A673 (cell line): ENCODE results near the gene CALR. TPM values are rescaled to one million over a fixed set of nuclear protein-coding genes. Genes with fewer than 3 reads are reported as not detected.
A peak's percentile ranks its signal among the peaks of the same experiment; 100 is the strongest.

Experiments
- BruUV-seq: library from RNA; stranded (reverse); fragments of 400-500 nt; replicated peaks from 2 replicates; lab custom pipeline; 2021; lab: Mats Ljungman, UMichigan
- CTCF ChIA-PET: fragments of 300-600 bp; sonication (Branson Sonifier 250); formaldehyde crosslinking; loops from one replicate; lab custom pipeline; 2022; ENCODE audit warnings: antibody characterized with exemption; lab: Charles Lee
- POLR2A ChIA-PET: fragments of 300-600 bp; sonication (Branson Sonifier 250); formaldehyde crosslinking; loops from one replicate; lab custom pipeline; 2022; ENCODE audit warnings: antibody characterized with exemption; ENCODE audit not compliant: low non-redundant PET; lab: Charles Lee
- DNase-seq: peaks from one replicate; pipeline ENCODE4 v3.0.0-alpha.2; 2015; ENCODE audit warnings: low spot score
- H3K27ac ChIP-seq: fragments of 200-600 bp; sonication (generic); 2 replicates; pipeline ENCODE4 v1.5.1; 2016; ENCODE audit warnings: mixed run types, low read depth, mild to moderate bottlenecking, mixed read lengths, antibody characterized with exemption, low read length; ENCODE audit not compliant: poor library complexity, severe bottlenecking
- H3K27me3 ChIP-seq: fragments of 200-600 bp; sonication (generic); replicated peaks from 2 replicates; pipeline ENCODE4 v1.6.1; 2017; ENCODE audit warnings: mixed run types, low read depth, mild to moderate bottlenecking, mixed read lengths, antibody characterized with exemption, low read length; ENCODE audit not compliant: insufficient read depth, poor library complexity
- H3K36me3 ChIP-seq: fragments of 200-600 bp; sonication (generic); 2 replicates; pipeline ENCODE4 v1.6.1; 2016; ENCODE audit warnings: mixed run types, mild to moderate bottlenecking, mixed read lengths, antibody characterized with exemption, low read length; ENCODE audit not compliant: insufficient read depth, poor library complexity, severe bottlenecking
- H3K4me1 ChIP-seq: fragments of 200-600 bp; sonication (generic); 2 replicates; pipeline ENCODE4 v1.6.1; 2017; ENCODE audit warnings: mixed run types, mild to moderate bottlenecking, mixed read lengths, antibody characterized with exemption, low read length; ENCODE audit not compliant: insufficient read depth, poor library complexity, severe bottlenecking
- H3K4me3 ChIP-seq: fragments of 200-600 bp; sonication (generic); 2 replicates; pipeline ENCODE4 v1.5.1; 2016; ENCODE audit warnings: low read depth, mixed run types, mild to moderate bottlenecking, mixed read lengths, low read length; ENCODE audit not compliant: poor library complexity, severe bottlenecking
- H3K9me3 ChIP-seq: fragments of 200-600 bp; sonication (generic); 2 replicates; pipeline ENCODE4 v1.6.1; 2016; ENCODE audit warnings: mixed run types, low read depth, mild to moderate bottlenecking, mixed read lengths, antibody characterized with exemption, low read length; ENCODE audit not compliant: poor library complexity, severe bottlenecking
- CTCF ChIP-seq: fragments of 300-800, 200-600 bp; sonication (generic); conservative IDR thresholded peaks from 2 replicates; pipeline ENCODE4 v1.5.1; 2017; ENCODE audit warnings: low read depth, mild to moderate bottlenecking, antibody characterized with exemption, low read length, moderate library complexity, mixed read lengths
- EZH2 ChIP-seq: fragments of 200-600 bp; sonication (generic); IDR thresholded peaks from 2 replicates; pipeline ENCODE4 v1.6.1; 2017; ENCODE audit warnings: borderline replicate concordance, low read depth, mild to moderate bottlenecking, mixed read lengths, antibody characterized with exemption, low read length; ENCODE audit not compliant: poor library complexity, severe bottlenecking
- intact Hi-C: fragments of 100-400 bp; cut with micrococcal nuclease; formaldehyde crosslinking; loops from one replicate; pipeline ENCODE4 v1.10.0; 2022; ENCODE audit not compliant: unreplicated experiment
- total RNA-seq: library from RNA; stranded (reverse); gene quantifications from 2 replicates; pipeline ENCODE4 v1.2.3, GENCODE V29; 2021

Gene CALR
- total RNA-seq, 1 experiment from 2014 or later = 994 TPM

- no peak for TF ChIP-seq CTCF
- no peak for TF ChIP-seq EZH2
- no peak for DNase-seq
- Histone ChIP-seq H3K4me1 (peaks cover 35% of the 10 kb centered on the region), H3K27ac (peak overlapping the region; percentile 24), H3K36me3 (peaks cover 75% of the 10 kb centered on the region), H3K9me3 (no peaks in the 10 kb centered on the region), H3K4me3 (no peak overlapping the region), H3K27me3 (no peaks in the 10 kb centered on the region)
- POLR2A ChIA-PET = interaction anchor here (0.5 to 0.6 kb wide), 2 partner anchors 15 to 212 kb away, joined by 15 to 17 read pairs; no protein-coding TSS in a partner anchor
- CTCF ChIA-PET = interaction anchor here (0.6 kb wide), 1 partner anchor 15 kb away, joined by 12 read pairs; no protein-coding TSS in a partner anchor
- intact Hi-C loops = no loop called here
- no TSS peak for BruUV-seq
Measured at GRCh38 chr19:12952488-12953137, 14.2 kb downstream of the CALR start.

GRCh38 chr19:12953138-12953798 is 14.9 kb downstream of the CALR start:
- POLR2A ChIA-PET = interaction anchor here (0.5 to 0.6 kb wide), 2 partner anchors 15 to 211 kb away, joined by 15 to 17 read pairs; no protein-coding TSS in a partner anchor

More at GRCh38 chr19:12953138-12953798, 14.9 kb downstream of the CALR start:
- Histone ChIP-seq H3K36me3 (peaks cover 68% of the 10 kb centered on the region), H3K27me3 (no peaks in the 10 kb centered on the region), H3K4me1 (peaks cover 35% of the 10 kb centered on the region), H3K9me3 (no peaks in the 10 kb centered on the region), H3K4me3 (no peak overlapping the region), H3K27ac (peak overlapping the region; percentile 58)
- TF ChIP-seq EZH2 (no peak), CTCF (no peak)
- CTCF ChIA-PET = no interaction called here
- intact Hi-C loops = no loop called here
- no peak for DNase-seq
- BruUV-seq = TSS peak; percentile 89
